Large intestine (tissue), 3 donors: ENCODE results near the gene SPTBN2. TPM values are rescaled to one million over a fixed set of nuclear protein-coding genes. Genes with fewer than 3 reads are reported as not detected.
"Not testable (repeated sequence)": the region's sequence is repeated elsewhere in the genome, so short reads cannot be mapped to it uniquely, and the experiment has no call there.

Experiments
- DNase-seq, 2 donors: peaks; one replicate each; pipeline versions ENCODE4 v3.0.0 to v3.0.0-alpha.2; 2013
- H3K27ac ChIP-seq: one replicate; pipeline ENCODE4 v1.5.1; 2013; ENCODE audit warnings: low read length
- H3K27me3 ChIP-seq: 2 replicates; pipeline ENCODE4 v1.6.1; 2013; ENCODE audit warnings: low read length; ENCODE audit not compliant: control insufficient read depth, insufficient read depth
- H3K36me3 ChIP-seq: 2 replicates; pipeline ENCODE4 v1.6.1; 2013; ENCODE audit warnings: low read length; ENCODE audit not compliant: control insufficient read depth, insufficient read depth
- H3K4me1 ChIP-seq: one replicate; pipeline ENCODE4 v1.6.1; 2013; ENCODE audit warnings: low read length; ENCODE audit not compliant: control insufficient read depth, insufficient read depth
- H3K4me3 ChIP-seq: one replicate; pipeline ENCODE4 v1.5.1; 2013; ENCODE audit warnings: low read length
- H3K9me3 ChIP-seq: one replicate; pipeline ENCODE4 v1.6.1; 2013; ENCODE audit warnings: mild to moderate bottlenecking, low read depth, low read length, moderate library complexity; ENCODE audit not compliant: control insufficient read depth
- WGBS: methylation state at CpG from one replicate; pipeline ENCODE4 v1.1.5; 2013; ENCODE audit warnings: low lambda C conversion rate; ENCODE audit not compliant: insufficient coverage; 5-methylcytosine and 5-hydroxymethylcytosine counted together
- polyA plus RNA-seq: library from polyadenylated mRNA; unstranded; fragments of 120-200 nt; gene quantifications from one replicate; pipeline ENCODE4 v1.2.1, GENCODE V29; 2013

Gene SPTBN2
- polyA plus RNA-seq, 1 donor: 7.1 TPM

GRCh38 chr11:66663741-66664296, 65.2 kb downstream of the SPTBN2 start:
- H3K36me3 ChIP-seq: peaks cover 53% of the 10 kb centered on the region

GRCh38 chr11:66659763-66660162, 69.3 kb downstream of the SPTBN2 start:
- Histone ChIP-seq H3K36me3 (peaks cover 26% of the 10 kb centered on the region), H3K9me3 (no peaks in the 10 kb centered on the region), H3K27me3 (no peaks in the 10 kb centered on the region), H3K4me3 (no peak overlapping the region), H3K4me1 (no peaks in the 10 kb centered on the region), H3K27ac (no peak overlapping the region)
- WGBS: 52% methylated on average over 2 of the region's 2 CpGs
- no peak for DNase-seq

More at GRCh38 chr11:66663741-66664296, 65.2 kb downstream of the SPTBN2 start:
- no peak overlapping the region for H3K27ac ChIP-seq
- H3K27me3 ChIP-seq: no peaks in the 10 kb centered on the region
- H3K4me1 ChIP-seq: no peaks in the 10 kb centered on the region
- H3K9me3 ChIP-seq: no peaks in the 10 kb centered on the region
- no peak overlapping the region for H3K4me3 ChIP-seq
- DNase-seq: no peak
- WGBS: no CpG with 5 or more reads among the region's 1 CpG

DNA sequence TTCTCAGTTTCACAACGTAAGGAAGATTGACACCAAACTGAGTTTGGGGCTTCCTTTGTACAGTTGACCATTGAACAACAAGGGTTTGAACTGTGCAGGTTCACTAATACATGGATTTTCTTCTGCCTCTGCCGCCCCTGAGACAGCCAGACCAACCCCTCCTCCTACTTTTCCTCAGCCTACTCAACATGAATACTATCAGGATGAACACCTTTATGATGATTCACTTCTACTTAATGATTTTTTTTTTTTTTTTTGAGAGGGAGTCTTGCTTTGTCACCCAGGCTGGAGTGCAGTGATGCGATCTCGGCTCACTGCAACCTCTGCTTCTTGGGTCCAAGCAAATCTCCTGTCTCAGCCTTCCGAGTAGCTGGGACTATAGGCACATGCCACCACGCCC, 75.9 kb downstream of the SPTBN2 start:
- H3K4me3 ChIP-seq: no peak overlapping the region
- no CpG with 5 or more reads among the region's 6 CpGs for WGBS
- H3K36me3 ChIP-seq: peaks cover 37% of the 10 kb centered on the region
- H3K27me3 ChIP-seq: no peaks in the 10 kb centered on the region
- no peaks in the 10 kb centered on the region for H3K4me1 ChIP-seq
- H3K27ac ChIP-seq: no peak overlapping the region
- no peaks in the 10 kb centered on the region for H3K9me3 ChIP-seq
- DNase-seq: no peak

GRCh38 chr11:66652651-66653050, 76.4 kb downstream of the SPTBN2 start:
- H3K4me3 ChIP-seq: no peak overlapping the region
- H3K27ac ChIP-seq: no peak overlapping the region
- H3K9me3 ChIP-seq: no peaks in the 10 kb centered on the region
- H3K27me3 ChIP-seq: no peaks in the 10 kb centered on the region
- 20% methylated on average over 1 of the region's 7 CpGs for WGBS
- H3K4me1 ChIP-seq: no peaks in the 10 kb centered on the region
- H3K36me3 ChIP-seq: peaks cover 39% of the 10 kb centered on the region
- DNase-seq: no peak

- no peaks in the 10 kb centered on the region for H3K4me1 ChIP-seq
- H3K27me3 ChIP-seq: no peaks in the 10 kb centered on the region
- WGBS: no CpG with 5 or more reads among the region's 2 CpGs
- no peak overlapping the region for H3K27ac ChIP-seq
- H3K36me3 ChIP-seq: peaks cover 47% of the 10 kb centered on the region
- no peaks in the 10 kb centered on the region for H3K9me3 ChIP-seq
- DNase-seq: no peak
- no peak overlapping the region for H3K4me3 ChIP-seq
These were observed 78.0 kb downstream of the SPTBN2 start for GRCh38 chr11:66651016-66651415.

GRCh38 chr11:66649903-66650302, 79.1 kb downstream of the SPTBN2 start:
- peaks cover 57% of the 10 kb centered on the region for H3K36me3 ChIP-seq
- no peak overlapping the region for H3K27ac ChIP-seq
- no CpG with 5 or more reads among the region's 5 CpGs for WGBS
- H3K4me1 ChIP-seq: no peaks in the 10 kb centered on the region
- no peak for DNase-seq
- no peaks in the 10 kb centered on the region for H3K27me3 ChIP-seq
- H3K4me3 ChIP-seq: no peak overlapping the region
- no peaks in the 10 kb centered on the region for H3K9me3 ChIP-seq

GRCh38 chr11:66646828-66647227, 82.2 kb downstream of the SPTBN2 start:
- DNase-seq: no peak
- H3K4me1 ChIP-seq: peaks cover 11% of the 10 kb centered on the region
- H3K27ac ChIP-seq: no peak overlapping the region
- H3K4me3 ChIP-seq: no peak overlapping the region
- WGBS: no CpG with 5 or more reads among the region's 4 CpGs
- H3K36me3 ChIP-seq: peaks cover 70% of the 10 kb centered on the region
- no peaks in the 10 kb centered on the region for H3K27me3 ChIP-seq
- no peaks in the 10 kb centered on the region for H3K9me3 ChIP-seq

DNA sequence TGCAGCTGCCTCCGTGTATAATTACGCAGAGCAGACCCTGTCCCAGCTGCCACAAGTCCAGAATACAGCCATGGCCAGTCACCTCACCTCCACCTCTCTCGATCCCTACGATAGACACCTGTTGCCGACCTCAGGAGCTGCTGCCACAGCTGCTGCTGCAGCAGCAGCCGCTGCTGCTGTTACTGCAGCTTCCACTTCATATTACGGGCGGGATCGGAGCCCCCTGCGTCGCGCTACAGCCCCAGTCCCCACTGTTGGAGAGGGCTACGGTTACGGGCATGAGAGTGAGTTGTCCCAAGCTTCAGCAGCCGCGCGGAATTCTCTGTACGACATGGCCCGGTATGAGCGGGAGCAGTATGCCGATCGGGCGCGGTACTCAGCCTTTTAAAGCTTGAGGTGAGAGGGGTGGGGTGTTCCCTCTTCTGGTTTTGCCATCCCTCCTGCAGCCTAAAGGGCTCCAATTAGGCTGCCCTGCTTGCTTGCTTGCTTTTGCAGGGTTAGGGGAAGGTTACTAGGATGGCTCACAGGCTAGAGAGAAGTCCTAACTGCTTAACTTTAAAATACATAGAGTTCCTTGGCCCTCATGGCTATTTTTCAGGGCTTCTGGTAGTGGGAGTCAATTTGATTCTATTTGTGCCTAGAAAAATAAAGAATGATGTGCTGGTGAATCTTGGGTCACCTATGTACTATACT, 85.1 kb downstream of the SPTBN2 start:
- Histone ChIP-seq H3K9me3 (no peaks in the 10 kb centered on the region), H3K4me1 (peaks cover 26% of the 10 kb centered on the region), H3K27me3 (no peaks in the 10 kb centered on the region), H3K4me3 (no peak overlapping the region), H3K36me3 (peaks cover 74% of the 10 kb centered on the region), H3K27ac (no peak overlapping the region)
- no peak for DNase-seq
- WGBS: no CpG with 5 or more reads among the region's 24 CpGs

DNA sequence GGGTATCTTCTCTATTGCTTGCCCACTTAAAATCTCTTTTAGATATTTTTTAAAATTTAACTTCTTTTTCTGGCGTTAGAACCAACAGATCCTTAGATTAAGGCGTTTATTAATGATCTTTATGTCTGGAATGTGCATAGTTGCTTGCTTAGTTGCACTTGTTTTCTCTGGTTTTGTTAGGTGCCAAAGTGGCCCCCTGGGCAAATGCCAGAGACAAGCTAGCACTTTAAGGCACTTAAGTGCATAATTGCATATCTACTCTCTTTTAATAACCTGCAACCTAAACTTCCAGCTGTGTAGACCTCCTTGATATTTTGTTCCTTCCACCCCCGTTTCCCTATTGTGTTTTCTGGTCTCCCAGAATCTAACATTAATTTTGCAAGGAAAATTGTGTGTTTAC, 87.2 kb downstream of the SPTBN2 start:
- DNase-seq: no peak
- Histone ChIP-seq H3K27me3 (no peaks in the 10 kb centered on the region), H3K9me3 (no peaks in the 10 kb centered on the region), H3K36me3 (peaks cover 62% of the 10 kb centered on the region), H3K4me3 (peak overlapping the region; percentile 89), H3K27ac (no peak overlapping the region), H3K4me1 (peaks cover 33% of the 10 kb centered on the region)
- 67% methylated on average over 2 of the region's 3 CpGs for WGBS

- not testable (repeated sequence) for H3K9me3 ChIP-seq, H3K27ac ChIP-seq, DNase-seq, H3K27me3 ChIP-seq
- H3K4me1 ChIP-seq: peaks cover 33% of the 10 kb centered on the region
- WGBS: no CpG with 5 or more reads among the region's 10 CpGs
- H3K4me3 ChIP-seq: peak overlapping the region; percentile 89
- peaks cover 43% of the 10 kb centered on the region for H3K36me3 ChIP-seq
These were observed 89.1 kb downstream of the SPTBN2 start for GRCh38 chr11:66639814-66640340.
